BLaER1 (cell line): ENCODE results near the gene TMEM51.

Experiments
- H3K27ac ChIP-seq: shearing (Covaris generic); formaldehyde crosslinking; 2 replicates; pipeline ENCODE4 v1.8.1; 2022
- H3K27me3 ChIP-seq: shearing (Covaris generic); formaldehyde crosslinking; 2 replicates; pipeline ENCODE4 v1.8.1; 2022
- H3K36me3 ChIP-seq: shearing (Covaris generic); formaldehyde crosslinking; 2 replicates; pipeline ENCODE4 v1.8.1; 2022
- H3K4me1 ChIP-seq: shearing (Covaris generic); formaldehyde crosslinking; 2 replicates; pipeline ENCODE4 v1.8.1; 2022
- H3K4me2 ChIP-seq: shearing (Covaris generic); formaldehyde crosslinking; 2 replicates; pipeline ENCODE4 v1.8.1; 2022
- H3K4me3 ChIP-seq: shearing (Covaris generic); formaldehyde crosslinking; 2 replicates; pipeline ENCODE4 v1.8.1; 2022
- H3K9ac ChIP-seq: shearing (Covaris generic); formaldehyde crosslinking; 2 replicates; pipeline ENCODE4 v1.8.1; 2022
- H3K9me3 ChIP-seq: shearing (Covaris generic); formaldehyde crosslinking; 2 replicates; pipeline ENCODE4 v1.8.1; 2022
- H4K20me1 ChIP-seq: shearing (Covaris generic); formaldehyde crosslinking; 2 replicates; pipeline ENCODE4 v1.8.1; 2022
- Cebpa-rat ChIP-seq: shearing (Covaris generic); IDR thresholded peaks from 2 replicates; pipeline ENCODE4 v1.8.1; 2022

The TMEM51 gene

GRCh38 chr1:15212216-15212953 lies 58.8 kb downstream of the TMEM51 start:
- H3K9ac ChIP-seq = no peak overlapping the region
- H3K27ac ChIP-seq = no peak overlapping the region

GRCh38 chr1:15212954-15213291 lies 59.4 kb downstream of the TMEM51 start:
- TF ChIP-seq Cebpa-rat = no peak
- H3K9me3 ChIP-seq = 0 out of 2 replicates have a peak, but pooled peaks cover 5% of the 10 kb centered on the region

More at GRCh38 chr1:15212216-15212953, 58.8 kb downstream of the TMEM51 start:
- Histone ChIP-seq H3K4me1 (no peaks in the 10 kb centered on the region), H4K20me1 (no peaks in the 10 kb centered on the region), H3K36me3 (no peaks in the 10 kb centered on the region), H3K27me3 (no peaks in the 10 kb centered on the region), H3K4me3 (no peak overlapping the region), H3K4me2 (no peak overlapping the region), H3K9me3 (no peaks in the 10 kb centered on the region)
- TF ChIP-seq Cebpa-rat = no peak

GRCh38 chr1:15213341-15213821 lies 59.8 kb downstream of the TMEM51 start:
- Histone ChIP-seq H3K4me3 (no peak overlapping the region), H4K20me1 (no peaks in the 10 kb centered on the region), H3K4me1 (no peaks in the 10 kb centered on the region), H3K9me3 (peaks cover 8% of the 10 kb centered on the region; the same call in 1 of the 2 replicates), H3K27me3 (no peaks in the 10 kb centered on the region), H3K36me3 (no peaks in the 10 kb centered on the region), H3K4me2 (no peak overlapping the region), H3K9ac (no peak overlapping the region), H3K27ac (no peak overlapping the region)
- TF ChIP-seq Cebpa-rat = no peak

More at GRCh38 chr1:15212954-15213291, 59.4 kb downstream of the TMEM51 start:
- H3K27ac ChIP-seq = no peak overlapping the region
- no peak overlapping the region for H3K4me2 ChIP-seq
- no peaks in the 10 kb centered on the region for H3K4me1 ChIP-seq
- no peaks in the 10 kb centered on the region for H4K20me1 ChIP-seq
- no peaks in the 10 kb centered on the region for H3K27me3 ChIP-seq
- no peak overlapping the region for H3K9ac ChIP-seq
- no peaks in the 10 kb centered on the region for H3K36me3 ChIP-seq
- H3K4me3 ChIP-seq = no peak overlapping the region

- Histone ChIP-seq H3K4me2 (no peak overlapping the region), H3K36me3 (0 out of 2 replicates have a peak, but pooled peaks cover 7% of the 10 kb centered on the region), H3K9ac (no peak overlapping the region), H3K9me3 (peaks cover 19% of the 10 kb centered on the region), H3K27ac (no peak overlapping the region), H3K4me3 (no peak overlapping the region), H4K20me1 (no peaks in the 10 kb centered on the region), H3K4me1 (no peaks in the 10 kb centered on the region), H3K27me3 (no peaks in the 10 kb centered on the region)
- no peak for TF ChIP-seq Cebpa-rat
Measured at GRCh38 chr1:15214527-15214926, 61.0 kb downstream of the TMEM51 start.

GRCh38 chr1:15215116-15215515 lies 61.6 kb downstream of the TMEM51 start:
- H3K36me3 ChIP-seq = 0 out of 2 replicates have a peak, but pooled peaks cover 7% of the 10 kb centered on the region
- peaks cover 19% of the 10 kb centered on the region for H3K9me3 ChIP-seq
- no peak overlapping the region for H3K4me2 ChIP-seq
- no peaks in the 10 kb centered on the region for H4K20me1 ChIP-seq
- no peaks in the 10 kb centered on the region for H3K27me3 ChIP-seq
- H3K4me3 ChIP-seq = no peak overlapping the region
- no peak overlapping the region for H3K27ac ChIP-seq
- H3K9ac ChIP-seq = no peak overlapping the region
- H3K4me1 ChIP-seq = no peaks in the 10 kb centered on the region
- no peak for TF ChIP-seq Cebpa-rat

GRCh38 chr1:15217654-15218053 lies 64.1 kb downstream of the TMEM51 start:
- no peak for TF ChIP-seq Cebpa-rat
- Histone ChIP-seq H3K9ac (no peak overlapping the region), H3K36me3 (0 out of 2 replicates have a peak, but pooled peaks cover 7% of the 10 kb centered on the region), H3K4me1 (no peaks in the 10 kb centered on the region), H4K20me1 (no peaks in the 10 kb centered on the region), H3K9me3 (peaks cover 19% of the 10 kb centered on the region), H3K4me2 (no peak overlapping the region), H3K27ac (no peak overlapping the region), H3K27me3 (no peaks in the 10 kb centered on the region), H3K4me3 (no peak overlapping the region)

- 0 out of 2 replicates have a peak, but pooled peaks cover 7% of the 10 kb centered on the region for H3K36me3 ChIP-seq
- no peak overlapping the region for H3K27ac ChIP-seq
- no peaks in the 10 kb centered on the region for H4K20me1 ChIP-seq
- TF ChIP-seq Cebpa-rat = no peak
- no peaks in the 10 kb centered on the region for H3K27me3 ChIP-seq
- H3K4me1 ChIP-seq = peaks cover under 1% of the 10 kb centered on the region
- no peak overlapping the region for H3K4me3 ChIP-seq
- no peak overlapping the region for H3K4me2 ChIP-seq
- peaks cover 19% of the 10 kb centered on the region for H3K9me3 ChIP-seq
- no peak overlapping the region for H3K9ac ChIP-seq
Measured at GRCh38 chr1:15218287-15219279, 65.0 kb downstream of the TMEM51 start.

GRCh38 chr1:15219280-15220023 lies 65.9 kb downstream of the TMEM51 start:
- H3K36me3 ChIP-seq = 0 out of 2 replicates have a peak, but pooled peaks cover 7% of the 10 kb centered on the region
- H3K4me2 ChIP-seq = no peak overlapping the region
- peaks cover 19% of the 10 kb centered on the region for H3K9me3 ChIP-seq
- H4K20me1 ChIP-seq = no peaks in the 10 kb centered on the region
- no peak overlapping the region for H3K27ac ChIP-seq
- H3K4me1 ChIP-seq = peaks cover 9% of the 10 kb centered on the region
- TF ChIP-seq Cebpa-rat = no peak
- H3K4me3 ChIP-seq = no peak overlapping the region
- H3K27me3 ChIP-seq = no peaks in the 10 kb centered on the region
- H3K9ac ChIP-seq = no peak overlapping the region

GRCh38 chr1:15220024-15220392 lies 66.5 kb downstream of the TMEM51 start:
- no peak overlapping the region for H3K9ac ChIP-seq
- no peak for TF ChIP-seq Cebpa-rat
- peaks cover 19% of the 10 kb centered on the region for H3K9me3 ChIP-seq
- no peak overlapping the region for H3K27ac ChIP-seq
- no peak overlapping the region for H3K4me2 ChIP-seq
- no peaks in the 10 kb centered on the region for H4K20me1 ChIP-seq
- H3K4me1 ChIP-seq = peaks cover 14% of the 10 kb centered on the region
- H3K27me3 ChIP-seq = no peaks in the 10 kb centered on the region
- 0 out of 2 replicates have a peak, but pooled peaks cover 7% of the 10 kb centered on the region for H3K36me3 ChIP-seq
- no peak overlapping the region for H3K4me3 ChIP-seq
